ENCODE data around the gene RAB8A. TPM values are rescaled to one million over a fixed set of nuclear protein-coding genes. Genes with fewer than 3 reads are reported as not detected.
"Not testable (repeated sequence)": the region's sequence is repeated elsewhere in the genome, so short reads cannot be mapped to it uniquely, and the experiment has no call there.

RAB8A gene
- polyA plus RNA-seq, 1 experiment: 78.6 TPM

- POLR2A ChIA-PET: interaction anchor here (0.5 to 2.5 kb wide), 5 partner anchors 16 to 119 kb away, joined by 3 to 20 read pairs (median 5); partner anchors contain the start of genes AP1M1 and FAM32A
- H3K4me3 ChIP-seq (ENCODE audit: low read depth, low read length): peak overlapping the region; percentile 95
- CTCF ChIA-PET: interaction anchor here (0.6 to 6.9 kb wide), 2 partner anchors 15 to 105 kb away, joined by 3 to 48 read pairs; no protein-coding TSS in a partner anchor
- no peaks in the 10 kb centered on the region for H3K27me3 ChIP-seq (ENCODE audit: control insufficient read depth, insufficient read depth, low read length)
- peaks cover 29% of the 10 kb centered on the region for H3K36me3 ChIP-seq (ENCODE audit: control insufficient read depth, insufficient read depth, low read length)
- no peak for TF ChIP-seq CTCF (IDR thresholded peaks at IDR 0.05; ENCODE audit: insufficient read depth, low read depth, low read length)
- peak; percentile 96 for DNase-seq (ENCODE audit: low read depth)
Measured at GRCh38 chr19:16078759-16079707, 32.7 kb upstream of the RAB8A start.

GRCh38 chr19:16084067-16084685, 27.5 kb upstream of the RAB8A start:
- ChIA-PET POLR2A (no interaction called here), CTCF (interaction anchor here (0.9 to 1.2 kb wide), 4 partner anchors 11 to 42 kb away, joined by 3 to 6 read pairs (median 4); no protein-coding TSS in a partner anchor)
- no peak for TF ChIP-seq CTCF (IDR thresholded peaks at IDR 0.05; ENCODE audit: insufficient read depth, low read depth, low read length)
- no peak for DNase-seq (ENCODE audit: low read depth)
- Histone ChIP-seq H3K36me3 (ENCODE audit: control insufficient read depth, insufficient read depth, low read length) (peaks cover 64% of the 10 kb centered on the region), H3K4me3 (ENCODE audit: low read depth, low read length) (no peak overlapping the region), H3K27me3 (ENCODE audit: control insufficient read depth, insufficient read depth, low read length) (no peaks in the 10 kb centered on the region)

- no peak overlapping the region for H3K4me3 ChIP-seq (ENCODE audit: low read depth, low read length)
- H3K36me3 ChIP-seq (ENCODE audit: control insufficient read depth, insufficient read depth, low read length): peaks cover 69% of the 10 kb centered on the region
- DNase-seq (ENCODE audit: low read depth): no peak
- ChIA-PET POLR2A (interaction anchor here (0.6 kb wide), 1 partner anchor 9 kb away, joined by 3 read pairs; the partner anchor contains the start of gene TPM4), CTCF (interaction anchor here (0.9 to 1.2 kb wide), 3 partner anchors 12 to 43 kb away, joined by 3 to 6 read pairs (median 3); no protein-coding TSS in a partner anchor)
- TF ChIP-seq CTCF (IDR thresholded peaks at IDR 0.05; ENCODE audit: insufficient read depth, low read depth, low read length): no peak
- no peaks in the 10 kb centered on the region for H3K27me3 ChIP-seq (ENCODE audit: control insufficient read depth, insufficient read depth, low read length)
Measured at GRCh38 chr19:16085115-16085514, 26.6 kb upstream of the RAB8A start.

GRCh38 chr19:16087404-16087803, 24.3 kb upstream of the RAB8A start:
- DNase-seq (ENCODE audit: low read depth); POLR2A ChIA-PET; H3K27me3 ChIP-seq (ENCODE audit: control insufficient read depth, insufficient read depth, low read length); H3K4me3 ChIP-seq (ENCODE audit: low read depth, low read length): not testable (repeated sequence)
- H3K36me3 ChIP-seq (ENCODE audit: control insufficient read depth, insufficient read depth, low read length): peaks cover 72% of the 10 kb centered on the region
- CTCF ChIA-PET: interaction anchor here (0.6 to 2.1 kb wide), 5 partner anchors 23 to 1431 kb away, joined by 3 to 8 read pairs (median 3); no protein-coding TSS in a partner anchor

GRCh38 chr19:16087940-16088339, 23.7 kb upstream of the RAB8A start:
- TF ChIP-seq CTCF (IDR thresholded peaks at IDR 0.05; ENCODE audit: insufficient read depth, low read depth, low read length): no peak
- no peaks in the 10 kb centered on the region for H3K27me3 ChIP-seq (ENCODE audit: control insufficient read depth, insufficient read depth, low read length)
- ChIA-PET CTCF (interaction anchor here (1.9 to 2.1 kb wide), 2 partner anchors 25 to 46 kb away, joined by 4 to 8 read pairs; no protein-coding TSS in a partner anchor), POLR2A (interaction anchor here (1.1 kb wide), 1 partner anchor 12 kb away, joined by 3 read pairs; the partner anchor contains the start of gene TPM4)
- DNase-seq (ENCODE audit: low read depth): no peak
- peaks cover 71% of the 10 kb centered on the region for H3K36me3 ChIP-seq (ENCODE audit: control insufficient read depth, insufficient read depth, low read length)
- H3K4me3 ChIP-seq (ENCODE audit: low read depth, low read length): no peak overlapping the region

Measured in BJ (cell line).